Endodermal cell (in vitro differentiated cells): ENCODE data around the gene MNS1. TPM values are rescaled to one million over a fixed set of nuclear protein-coding genes. Genes with fewer than 3 reads are reported as not detected.

Experiments
- DNase-seq: peaks from one replicate; pipeline ENCODE4 v3.0.0-alpha.2; 2017
- H3K27ac ChIP-seq: 2 replicates; pipeline ENCODE4 v1.5.1; 2013; ENCODE audit warnings: mild to moderate bottlenecking, low read depth, low read length, moderate library complexity
- H3K27me3 ChIP-seq: 2 replicates; pipeline ENCODE4 v1.6.1; 2013; ENCODE audit warnings: mild to moderate bottlenecking, low read length, moderate library complexity; ENCODE audit not compliant: insufficient read depth, control insufficient read depth, poor library complexity, severe bottlenecking
- H3K36me3 ChIP-seq: 2 replicates; pipeline ENCODE4 v1.7.0; 2013; ENCODE audit warnings: mild to moderate bottlenecking, low read length, moderate library complexity; ENCODE audit not compliant: control insufficient read depth, insufficient read depth
- H3K4me1 ChIP-seq: one replicate; pipeline ENCODE4 v1.7.0; 2013; ENCODE audit warnings: low read length; ENCODE audit not compliant: control insufficient read depth, insufficient read depth
- H3K4me3 ChIP-seq: 2 replicates; pipeline ENCODE4 v1.5.1; 2013; ENCODE audit warnings: mild to moderate bottlenecking, low read length, moderate library complexity
- H3K9ac ChIP-seq: 2 replicates; pipeline ENCODE4 v1.6.1; 2013; ENCODE audit warnings: mild to moderate bottlenecking, low read length, moderate library complexity; ENCODE audit not compliant: poor library complexity, severe bottlenecking; ENCODE audit errors: extremely low read depth
- H3K9me3 ChIP-seq: 2 replicates; pipeline ENCODE4 v1.6.1; 2013; ENCODE audit warnings: mild to moderate bottlenecking, low read length, moderate library complexity; ENCODE audit not compliant: control insufficient read depth
- H3K27ac Mint-ChIP-seq: 2 replicates; pipeline ENCODE4 v1.8.0; 2020; ENCODE audit warnings: mixed read lengths
- H3K27me3 Mint-ChIP-seq: 2 replicates; pipeline ENCODE4 v1.8.0; 2021; ENCODE audit warnings: mild to moderate bottlenecking, mixed read lengths; ENCODE audit not compliant: insufficient read depth
- H3K36me3 Mint-ChIP-seq: 2 replicates; pipeline ENCODE4 v1.8.0; 2020; ENCODE audit warnings: low read depth, mixed read lengths
- H3K4me1 Mint-ChIP-seq: 2 replicates; pipeline ENCODE4 v1.8.0; 2020; ENCODE audit warnings: mixed read lengths
- H3K4me3 Mint-ChIP-seq: 2 replicates; pipeline ENCODE4 v1.8.0; 2020; ENCODE audit warnings: mild to moderate bottlenecking, moderate library complexity, mixed read lengths
- H3K9me3 Mint-ChIP-seq: 2 replicates; pipeline ENCODE4 v1.8.0; 2020; ENCODE audit warnings: mild to moderate bottlenecking, mixed read lengths
- WGBS, 2 experiments: methylation state at CpG; one replicate each; pipeline versions ENCODE4 v1.1.5 to v1.1.7; 2013; ENCODE audit warnings: missing lambda C conversion rate in 2 of 2, mixed read lengths in 1 of 2; ENCODE audit not compliant: insufficient coverage in 1 of 2, insufficient read length in 1 of 2; 5-methylcytosine and 5-hydroxymethylcytosine counted together
- total RNA-seq, 2 donors: library from RNA; stranded (reverse); fragmentation: NEBNext Ultra II Directional in 1 of 2; extraction: Animal tissue kit (Norgen Biotek cat#: 25700) in 1 of 2; gene quantifications; 2 replicates in 1 of 2; 3 replicates in 1 of 2; pipeline ENCODE4 v1.2.1, GENCODE V29; 2021
- TF ChIP-seq, protein P1 (sequence below): fragments of 200-600 bp; sonication (generic); conservative IDR thresholded peaks from 2 replicates; pipeline ENCODE4 v1.5.0; 2021; ENCODE audit warnings: antibody characterized with exemption, mild to moderate bottlenecking

Gene MNS1
- total RNA-seq, 2 donors from 2014 or later, result 0.27 to 4.5 TPM

DNA sequence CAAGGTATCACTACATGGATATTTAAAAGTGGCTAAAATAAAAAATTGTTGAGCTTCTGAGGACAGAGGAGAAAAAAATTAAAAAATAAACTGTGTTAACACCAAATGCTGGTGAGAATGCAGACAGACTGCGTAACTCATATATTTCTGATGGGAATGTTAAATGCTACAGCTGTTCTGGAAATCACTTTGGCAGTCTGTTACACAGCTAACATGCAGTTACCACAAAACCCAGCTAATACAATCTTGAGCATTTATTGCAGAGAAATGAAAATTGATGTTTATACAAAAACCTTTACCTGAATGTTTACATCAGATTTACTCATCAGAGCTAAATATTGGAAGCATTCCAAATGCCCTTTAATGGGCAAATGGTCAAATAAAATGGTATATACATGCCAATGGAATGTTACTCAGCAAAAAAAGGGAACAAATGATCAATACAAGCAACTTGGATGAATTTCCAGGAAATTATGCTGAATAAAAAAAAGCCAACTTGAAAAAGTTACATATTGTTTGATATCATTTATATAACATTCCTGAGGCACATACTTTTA, 24.6 kb downstream of the MNS1 start:
- DNase-seq, result no peak
- Histone ChIP-seq H3K4me1 (no peaks in the 10 kb centered on the region), H3K9ac (no peak overlapping the region), H3K27ac (no peak overlapping the region), H3K9me3 (peaks cover 6% of the 10 kb centered on the region), H3K27me3 (no peaks in the 10 kb centered on the region), H3K36me3 (no peaks in the 10 kb centered on the region), H3K4me3 (no peak overlapping the region)
- Mint-ChIP-seq H3K36me3 (peaks cover 36% of the 10 kb centered on the region), H3K27ac (no peak overlapping the region), H3K9me3 (peaks cover 45% of the 10 kb centered on the region), H3K27me3 (no peaks in the 10 kb centered on the region), H3K4me1 (no peaks in the 10 kb centered on the region), H3K4me3 (no peak overlapping the region)
- WGBS, 2 experiments, result 100% methylated on average over 1 of the region's 1 CpG
- TF ChIP-seq, protein P1, sequence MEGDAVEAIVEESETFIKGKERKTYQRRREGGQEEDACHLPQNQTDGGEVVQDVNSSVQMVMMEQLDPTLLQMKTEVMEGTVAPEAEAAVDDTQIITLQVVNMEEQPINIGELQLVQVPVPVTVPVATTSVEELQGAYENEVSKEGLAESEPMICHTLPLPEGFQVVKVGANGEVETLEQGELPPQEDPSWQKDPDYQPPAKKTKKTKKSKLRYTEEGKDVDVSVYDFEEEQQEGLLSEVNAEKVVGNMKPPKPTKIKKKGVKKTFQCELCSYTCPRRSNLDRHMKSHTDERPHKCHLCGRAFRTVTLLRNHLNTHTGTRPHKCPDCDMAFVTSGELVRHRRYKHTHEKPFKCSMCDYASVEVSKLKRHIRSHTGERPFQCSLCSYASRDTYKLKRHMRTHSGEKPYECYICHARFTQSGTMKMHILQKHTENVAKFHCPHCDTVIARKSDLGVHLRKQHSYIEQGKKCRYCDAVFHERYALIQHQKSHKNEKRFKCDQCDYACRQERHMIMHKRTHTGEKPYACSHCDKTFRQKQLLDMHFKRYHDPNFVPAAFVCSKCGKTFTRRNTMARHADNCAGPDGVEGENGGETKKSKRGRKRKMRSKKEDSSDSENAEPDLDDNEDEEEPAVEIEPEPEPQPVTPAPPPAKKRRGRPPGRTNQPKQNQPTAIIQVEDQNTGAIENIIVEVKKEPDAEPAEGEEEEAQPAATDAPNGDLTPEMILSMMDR, result no peak

DNA sequence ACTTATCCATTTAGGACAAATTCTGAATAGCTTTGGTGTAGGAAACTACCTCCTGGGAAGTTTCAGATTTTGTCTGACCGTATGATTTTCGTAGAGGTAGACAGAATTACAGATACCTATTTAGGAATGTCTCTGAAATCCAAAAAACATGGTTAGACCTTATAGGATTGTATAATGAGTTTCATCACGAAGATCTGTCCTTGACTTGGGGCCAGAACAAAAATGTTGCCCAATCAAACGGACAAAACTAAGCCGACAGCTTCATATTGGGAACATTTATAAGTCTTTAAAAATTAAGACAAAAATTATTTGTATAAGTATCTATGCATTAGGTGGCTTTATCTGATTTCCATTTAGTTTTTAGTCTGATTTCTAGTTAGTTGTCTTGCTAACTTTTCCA, 32.6 kb downstream of the MNS1 start:
- H3K27ac Mint-ChIP-seq, result no peak overlapping the region
- no peaks in the 10 kb centered on the region for H3K4me1 ChIP-seq
- no peaks in the 10 kb centered on the region for H3K4me1 Mint-ChIP-seq
- no peaks in the 10 kb centered on the region for H3K9me3 ChIP-seq
- H3K36me3 ChIP-seq, result no peaks in the 10 kb centered on the region
- no peaks in the 10 kb centered on the region for H3K27me3 ChIP-seq
- H3K4me3 ChIP-seq, result no peak overlapping the region
- H3K36me3 Mint-ChIP-seq, result peaks cover 11% of the 10 kb centered on the region
- H3K9me3 Mint-ChIP-seq, result peaks cover 15% of the 10 kb centered on the region
- no peak for DNase-seq
- H3K27me3 Mint-ChIP-seq, result no peaks in the 10 kb centered on the region
- H3K27ac ChIP-seq, result no peak overlapping the region
- TF ChIP-seq, protein P1, result no peak
- no peak overlapping the region for H3K4me3 Mint-ChIP-seq
- H3K9ac ChIP-seq, result no peak overlapping the region
- 96 to 97% methylated on average over 3 to 5 of the region's 5 CpGs for WGBS, 2 experiments

DNA sequence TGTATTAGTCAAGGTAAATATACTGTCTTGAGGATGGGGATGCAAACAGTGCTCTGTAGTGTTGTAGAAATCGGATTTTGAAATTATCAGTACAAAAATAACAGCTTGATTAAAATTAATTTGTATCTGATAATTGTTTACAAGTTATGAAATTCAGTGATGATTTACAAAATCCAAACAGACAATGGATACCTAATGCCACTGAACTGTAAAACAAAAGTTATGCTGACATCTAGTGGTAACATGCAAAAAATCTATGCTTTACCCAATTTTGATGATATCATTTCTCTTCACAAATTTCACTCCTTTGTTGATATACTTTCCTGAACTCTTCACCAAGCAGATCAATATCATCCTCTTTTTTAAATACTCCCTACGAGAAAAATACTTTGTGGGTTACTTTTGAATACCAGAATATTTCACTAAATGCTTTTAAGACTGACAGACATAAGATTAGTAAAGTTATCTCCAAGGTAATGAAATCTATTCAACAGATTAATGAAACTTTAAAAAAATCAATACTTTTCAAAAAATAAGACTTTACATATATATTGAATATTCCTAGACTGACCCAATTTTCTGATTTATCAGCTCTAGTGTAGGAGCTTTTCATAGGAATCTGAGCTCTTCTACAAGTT, 36.0 kb downstream of the MNS1 start:
- Mint-ChIP-seq H3K4me1 (no peaks in the 10 kb centered on the region), H3K9me3 (no peaks in the 10 kb centered on the region), H3K36me3 (no peaks in the 10 kb centered on the region), H3K4me3 (no peak overlapping the region), H3K27ac (no peak overlapping the region), H3K27me3 (peaks cover 8% of the 10 kb centered on the region)
- H3K4me1 ChIP-seq, result no peaks in the 10 kb centered on the region
- H3K4me3 ChIP-seq, result no peak overlapping the region
- H3K36me3 ChIP-seq, result no peaks in the 10 kb centered on the region
- H3K27me3 ChIP-seq, result peaks cover 10% of the 10 kb centered on the region
- H3K27ac ChIP-seq, result no peak overlapping the region
- no peak overlapping the region for H3K9ac ChIP-seq
- DNase-seq, result no peak
- WGBS, 2 experiments, result no CpG with 5 or more reads among the region's 2 CpGs
- TF ChIP-seq, protein P1, result peak; percentile 79
- no peaks in the 10 kb centered on the region for H3K9me3 ChIP-seq
